MM.1S (cell line): ENCODE results near the gene LRRC10.

Experiments
- DNase-seq: peaks from one replicate; pipeline ENCODE4 v3.0.0-alpha.2; 2015
- H2AFZ ChIP-seq: fragments of 300-600 bp; sonication (generic); 2 replicates; pipeline ENCODE4 v1.6.0; 2016; ENCODE audit warnings: antibody characterized with exemption, low read length
- H3F3A ChIP-seq: fragments of 300-600 bp; sonication (generic); 2 replicates; pipeline ENCODE4 v1.6.1; 2016; ENCODE audit warnings: mild to moderate bottlenecking, antibody characterized with exemption, low read length, moderate library complexity, mixed read lengths; ENCODE audit not compliant: insufficient read depth
- H3K27ac ChIP-seq: fragments of 300-600 bp; sonication (generic); 2 replicates; pipeline ENCODE4 v1.5.1; 2016; ENCODE audit warnings: mild to moderate bottlenecking, low read length
- H3K27me3 ChIP-seq: fragments of 300-600 bp; sonication (generic); replicated peaks from 2 replicates; pipeline ENCODE4 v1.6.0; 2016; ENCODE audit warnings: low read length; ENCODE audit not compliant: insufficient read depth
- H3K36me3 ChIP-seq: fragments of 300-600 bp; sonication (generic); replicated peaks from 2 replicates; pipeline ENCODE4 v1.6.1; 2016; ENCODE audit warnings: mild to moderate bottlenecking, low read length, mixed read lengths; ENCODE audit not compliant: insufficient read depth
- H3K4me1 ChIP-seq: fragments of 300-600 bp; sonication (generic); 2 replicates; pipeline ENCODE4 v1.6.1; 2016; ENCODE audit warnings: low read length, mixed read lengths
- H3K4me2 ChIP-seq: fragments of 300-600 bp; sonication (generic); 2 replicates; pipeline ENCODE4 v1.6.0; 2016; ENCODE audit warnings: low read depth, low read length
- H3K4me3 ChIP-seq: fragments of 300-600 bp; sonication (generic); 2 replicates; pipeline ENCODE4 v1.5.1; 2016; ENCODE audit warnings: low read length, mixed read lengths
- H3K79me2 ChIP-seq: fragments of 300-600 bp; sonication (generic); 2 replicates; pipeline ENCODE4 v1.6.1; 2016; ENCODE audit warnings: mixed run types, low read length, mixed read lengths
- H3K9ac ChIP-seq: fragments of 300-600 bp; sonication (generic); 2 replicates; pipeline ENCODE4 v1.6.1; 2016; ENCODE audit warnings: low read length, mixed read lengths
- H3K9me2 ChIP-seq: fragments of 300-600 bp; sonication (generic); replicated peaks from 2 replicates; pipeline ENCODE4 v1.6.1; 2016; ENCODE audit warnings: mild to moderate bottlenecking, low read length, mixed read lengths; ENCODE audit not compliant: insufficient read depth
- H3K9me3 ChIP-seq: fragments of 300-600 bp; sonication (generic); replicated peaks from 2 replicates; pipeline ENCODE4 v1.6.1; 2016; ENCODE audit warnings: mild to moderate bottlenecking, low read length, mixed read lengths; ENCODE audit not compliant: insufficient read depth
- H4K20me1 ChIP-seq: fragments of 300-600 bp; sonication (generic); 2 replicates; pipeline ENCODE4 v1.6.1; 2016; ENCODE audit warnings: mild to moderate bottlenecking, low read length, moderate library complexity, mixed read lengths; ENCODE audit not compliant: insufficient read depth
- EZH2 ChIP-seq: fragments of 300-600 bp; sonication (generic); optimal IDR thresholded peaks from 2 replicates; pipeline ENCODE3; 2017; ENCODE audit warnings: low read depth, mild to moderate bottlenecking, antibody characterized with exemption, low read length, mixed read lengths
- EZH2phosphoT487 ChIP-seq: fragments of 300-600 bp; sonication (generic); IDR thresholded peaks from 2 replicates; pipeline ENCODE4 v1.6.1; 2018; ENCODE audit warnings: antibody characterized with exemption, low read length
- TF ChIP-seq, protein P1 (sequence below): fragments of 300-600 bp; sonication (generic); IDR thresholded peaks from 2 replicates; pipeline ENCODE4 v1.5.1; 2016; ENCODE audit warnings: antibody characterized with exemption, low read length, mixed read lengths

LRRC10 gene

DNA sequence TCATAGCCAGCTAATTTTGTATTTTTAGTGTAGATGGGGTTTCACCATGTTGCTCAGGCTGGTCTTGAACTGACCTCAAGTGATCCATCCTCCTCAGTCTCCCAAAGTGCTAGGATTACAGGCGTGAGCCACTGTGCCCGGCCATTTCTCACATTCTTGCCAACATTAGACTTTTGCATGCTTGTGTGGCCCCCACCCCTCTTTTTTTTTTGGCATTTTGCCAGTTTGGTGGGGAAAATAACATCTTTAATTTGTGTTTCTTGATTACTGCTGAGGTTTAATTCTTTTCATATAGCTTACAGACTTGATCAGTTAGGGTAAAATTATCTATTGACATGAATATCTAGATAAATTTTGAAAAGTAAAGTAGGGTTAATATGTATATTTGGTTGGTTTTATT lies 21.6 kb downstream of the LRRC10 start:
- peaks cover 54% of the 10 kb centered on the region for H3K79me2 ChIP-seq
- 0 out of 2 replicates have a peak, but pooled peaks cover 3% of the 10 kb centered on the region for H4K20me1 ChIP-seq
- H3K4me2 ChIP-seq: no peak overlapping the region
- H3K4me3 ChIP-seq: no peak overlapping the region
- H3F3A ChIP-seq: no peaks in the 10 kb centered on the region
- no peak overlapping the region for H2AFZ ChIP-seq
- H3K4me1 ChIP-seq: no peaks in the 10 kb centered on the region
- no peak for DNase-seq
- H3K9me3 ChIP-seq: no peaks in the 10 kb centered on the region
- H3K9ac ChIP-seq: no peak overlapping the region
- H3K36me3 ChIP-seq: peaks cover 45% of the 10 kb centered on the region
- TF ChIP-seq, protein P1, sequence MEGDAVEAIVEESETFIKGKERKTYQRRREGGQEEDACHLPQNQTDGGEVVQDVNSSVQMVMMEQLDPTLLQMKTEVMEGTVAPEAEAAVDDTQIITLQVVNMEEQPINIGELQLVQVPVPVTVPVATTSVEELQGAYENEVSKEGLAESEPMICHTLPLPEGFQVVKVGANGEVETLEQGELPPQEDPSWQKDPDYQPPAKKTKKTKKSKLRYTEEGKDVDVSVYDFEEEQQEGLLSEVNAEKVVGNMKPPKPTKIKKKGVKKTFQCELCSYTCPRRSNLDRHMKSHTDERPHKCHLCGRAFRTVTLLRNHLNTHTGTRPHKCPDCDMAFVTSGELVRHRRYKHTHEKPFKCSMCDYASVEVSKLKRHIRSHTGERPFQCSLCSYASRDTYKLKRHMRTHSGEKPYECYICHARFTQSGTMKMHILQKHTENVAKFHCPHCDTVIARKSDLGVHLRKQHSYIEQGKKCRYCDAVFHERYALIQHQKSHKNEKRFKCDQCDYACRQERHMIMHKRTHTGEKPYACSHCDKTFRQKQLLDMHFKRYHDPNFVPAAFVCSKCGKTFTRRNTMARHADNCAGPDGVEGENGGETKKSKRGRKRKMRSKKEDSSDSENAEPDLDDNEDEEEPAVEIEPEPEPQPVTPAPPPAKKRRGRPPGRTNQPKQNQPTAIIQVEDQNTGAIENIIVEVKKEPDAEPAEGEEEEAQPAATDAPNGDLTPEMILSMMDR: no peak
- TF ChIP-seq EZH2 (no peak), EZH2phosphoT487 (no peak)
- H3K27ac ChIP-seq: no peak overlapping the region
- H3K9me2 ChIP-seq: no peaks in the 10 kb centered on the region
- no peaks in the 10 kb centered on the region for H3K27me3 ChIP-seq

DNA sequence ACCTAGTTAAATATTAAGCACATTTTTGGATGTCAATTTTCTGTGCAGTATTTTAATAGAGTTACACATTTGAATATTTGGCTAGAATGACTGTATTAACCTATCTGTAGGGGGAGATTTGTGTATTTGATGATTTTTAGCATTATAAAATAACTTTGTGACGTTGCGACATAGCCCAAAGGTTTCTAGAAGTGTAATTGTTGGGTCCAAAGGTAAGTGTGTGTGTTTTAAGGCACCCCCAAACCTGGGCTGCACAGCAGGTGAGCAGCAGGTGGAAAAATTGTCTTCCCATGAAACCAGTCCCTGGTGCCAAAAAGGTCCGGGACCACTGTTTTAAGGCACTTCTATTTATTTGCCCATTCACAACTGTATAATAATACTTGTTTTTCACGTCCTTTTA lies 22.2 kb downstream of the LRRC10 start:
- TF ChIP-seq EZH2: no peak
- TF ChIP-seq, protein P1: no peak
- TF ChIP-seq EZH2phosphoT487: no peak
- DNase-seq: no peak
- H3F3A ChIP-seq: no peaks in the 10 kb centered on the region; the same call in 1 of the 2 replicates

DNA sequence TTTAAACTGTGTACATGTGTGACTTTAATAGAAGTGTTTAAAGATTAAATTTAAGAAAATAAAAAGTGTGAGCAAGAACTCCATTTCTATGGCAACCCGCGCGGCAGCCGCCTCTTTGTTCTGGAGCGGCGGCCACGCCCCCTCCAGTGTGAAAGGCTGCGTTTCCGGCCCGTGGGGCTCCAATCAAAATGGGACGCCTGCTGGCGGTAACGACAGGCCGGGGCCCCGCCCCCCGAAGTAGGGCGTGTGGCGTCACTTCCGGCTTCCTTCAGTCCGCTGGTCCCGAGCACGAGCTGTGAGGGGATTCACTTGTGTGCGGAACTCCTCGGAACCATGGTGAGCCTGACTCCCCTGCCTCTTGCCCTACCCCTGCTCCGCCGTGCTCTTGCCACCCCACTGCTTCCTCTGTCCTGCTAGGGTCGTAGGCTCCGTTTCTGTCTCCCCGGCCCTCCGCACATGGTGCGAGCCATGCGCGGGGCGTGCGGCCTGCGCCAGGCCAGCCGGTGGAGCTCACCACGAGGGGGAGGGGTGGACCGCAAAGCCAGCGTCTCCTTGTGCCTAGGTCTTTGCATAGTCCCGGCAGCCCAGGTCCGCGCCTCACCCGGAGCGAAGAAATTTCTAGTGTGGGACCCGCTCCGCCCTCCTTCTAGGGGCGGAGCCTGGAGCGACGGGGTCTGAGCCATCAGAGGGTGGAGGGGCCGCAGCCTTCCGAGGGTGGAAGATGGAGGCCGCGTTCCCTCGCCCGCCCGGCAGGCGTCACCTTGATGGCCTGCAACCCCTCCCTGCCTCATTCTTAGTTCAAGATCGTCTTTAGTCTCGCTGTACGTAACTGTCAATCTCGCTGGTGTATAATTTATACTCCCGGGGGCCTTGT lies 25.3 kb downstream of the LRRC10 start, which contains the start of gene CCT2:
TSS of gene CCT2 (plus strand) at position 271 of the 874 bp plus-strand sequence. CDS start at position 334, 63 bp downstream.
- Histone ChIP-seq H4K20me1 (0 out of 2 replicates have a peak, but pooled peaks cover 3% of the 10 kb centered on the region), H3K4me3 (peak within 1 kb of the TSS; percentile 94), H3F3A (no peaks in the 10 kb centered on the region; the same call in 1 of the 2 replicates), H3K9me3 (no peaks in the 10 kb centered on the region), H3K27me3 (no peaks in the 10 kb centered on the region), H2AFZ (peak within 1 kb of the TSS; percentile 86), H3K36me3 (peaks cover 32% of the 10 kb centered on the region), H3K79me2 (peaks cover 49% of the 10 kb centered on the region), H3K27ac (peak within 1 kb of the TSS; percentile 88), H3K9me2 (no peaks in the 10 kb centered on the region), H3K4me1 (no peaks in the 10 kb centered on the region), H3K9ac (peak within 1 kb of the TSS; percentile 97), H3K4me2 (peak within 1 kb of the TSS; percentile 67)
- TF ChIP-seq, protein P1: peak; percentile 36
- no peak for TF ChIP-seq EZH2phosphoT487
- peak; percentile 98 for DNase-seq

More for the DNA sequence above, 22.2 kb downstream of the LRRC10 start:
- H3K27me3 ChIP-seq: no peaks in the 10 kb centered on the region
- 0 out of 2 replicates have a peak, but pooled peaks cover 3% of the 10 kb centered on the region for H4K20me1 ChIP-seq
- no peak overlapping the region for H3K4me2 ChIP-seq
- no peaks in the 10 kb centered on the region for H3K9me3 ChIP-seq
- peaks cover 42% of the 10 kb centered on the region for H3K36me3 ChIP-seq
- H3K9me2 ChIP-seq: no peaks in the 10 kb centered on the region
- H3K27ac ChIP-seq: no peak overlapping the region
- H2AFZ ChIP-seq: no peak overlapping the region
- no peak overlapping the region for H3K9ac ChIP-seq
- H3K4me3 ChIP-seq: no peak overlapping the region
- no peaks in the 10 kb centered on the region for H3K4me1 ChIP-seq
- H3K79me2 ChIP-seq: peaks cover 49% of the 10 kb centered on the region
